Stimulated activated CD8-positive, alpha-beta memory T cell treated with anti-CD3 and anti-CD28 coated beads, Interleukin-4, amount 100 ng/mL, for 48 hours (primary cell): ENCODE measurements around the gene KRTAP5-9.
"Not testable (repeated sequence)": the region's sequence is repeated elsewhere in the genome, so short reads cannot be mapped to it uniquely, and the experiment has no call there.

Experiments used
- DNase-seq: peaks from one replicate; pipeline ENCODE4 v3.0.0-alpha.2; 2020

KRTAP5-9 gene

GRCh38 chr11:71534711-71535608 lies 13.3 kb upstream of the KRTAP5-9 start:
- DNase-seq = not testable (repeated sequence)

- no peak for DNase-seq
These were observed 12.4 kb upstream of the KRTAP5-9 start for GRCh38 chr11:71535825-71536224.

DNA sequence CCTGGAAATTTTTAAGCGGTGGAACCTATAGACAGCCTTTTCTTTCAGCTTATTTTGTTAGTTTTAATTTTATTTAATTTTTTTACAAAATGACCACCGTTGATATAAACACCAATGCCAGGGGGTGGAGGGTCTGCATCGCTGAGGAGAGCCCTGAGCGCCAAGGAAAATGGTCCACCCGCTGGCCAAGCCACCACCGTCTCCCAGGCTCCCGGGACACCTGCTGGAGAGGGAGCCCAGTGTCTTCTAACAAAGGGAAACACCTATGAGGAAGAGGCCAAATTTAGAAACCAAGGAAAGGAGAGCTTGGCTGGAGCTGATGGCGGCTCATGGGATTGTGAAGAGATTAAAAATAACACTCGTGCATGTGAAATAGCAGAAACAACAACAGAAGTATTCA lies 10.7 kb upstream of the KRTAP5-9 start:
- DNase-seq = no peak

DNA sequence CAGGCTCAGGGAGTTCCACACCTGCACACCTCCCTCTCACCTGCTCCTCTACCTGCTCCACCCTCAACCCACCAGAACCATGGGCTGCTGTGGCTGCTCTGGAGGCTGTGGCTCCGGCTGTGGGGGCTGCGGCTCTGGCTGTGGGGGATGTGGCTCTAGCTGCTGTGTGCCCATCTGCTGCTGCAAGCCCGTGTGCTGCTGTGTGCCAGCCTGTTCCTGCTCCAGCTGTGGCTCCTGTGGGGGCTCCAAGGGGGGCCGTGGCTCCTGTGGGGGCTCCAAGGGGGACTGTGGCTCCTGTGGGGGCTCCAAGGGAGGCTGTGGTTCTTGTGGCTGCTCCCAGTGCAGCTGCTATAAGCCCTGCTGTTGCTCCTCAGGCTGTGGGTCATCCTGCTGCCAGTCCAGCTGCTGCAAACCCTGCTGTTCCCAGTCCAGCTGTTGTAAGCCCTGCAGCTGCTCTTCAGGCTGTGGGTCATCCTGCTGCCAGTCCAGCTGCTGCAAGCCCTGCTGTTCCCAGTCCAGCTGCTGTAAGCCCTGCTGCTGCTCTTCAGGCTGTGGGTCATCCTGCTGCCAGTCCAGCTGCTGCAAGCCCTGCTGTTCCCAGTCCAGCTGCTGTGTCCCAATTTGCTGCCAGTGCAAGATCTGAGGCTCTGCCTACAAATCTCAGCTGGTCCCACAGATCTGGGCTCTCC lies 10.1 kb upstream of the KRTAP5-9 start, which contains the start of gene KRTAP5-8:
KRTAP5-8 (plus strand) TSS at position 49 of the 689 bp plus-strand sequence; CDS start at position 80, 31 bp downstream.
- DNase-seq = not testable (repeated sequence)

- no peak for DNase-seq
These were observed 9.6 kb upstream of the KRTAP5-9 start for GRCh38 chr11:71538666-71538990.

- no peak for DNase-seq
These were observed 9.2 kb upstream of the KRTAP5-9 start for GRCh38 chr11:71539017-71539416.

DNA sequence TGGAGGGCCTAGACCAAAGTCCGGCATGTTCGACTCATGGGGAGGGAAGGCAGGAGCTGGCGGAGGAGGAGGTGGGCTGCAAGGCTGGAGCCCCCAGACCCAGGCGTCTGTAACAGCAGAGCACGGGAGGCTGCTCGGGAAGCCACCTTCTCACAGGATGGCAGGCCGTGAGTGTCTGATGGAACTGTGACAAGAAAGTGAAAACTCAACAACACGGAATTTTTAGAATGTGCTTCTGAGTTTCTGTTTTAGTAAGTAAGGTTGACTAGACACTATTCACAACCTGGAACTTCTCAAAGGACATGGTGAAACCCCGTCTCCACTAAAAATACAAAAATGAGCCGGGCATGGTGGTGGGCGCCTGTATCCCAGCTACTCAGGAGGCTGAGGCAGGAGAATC lies 8.2 kb upstream of the KRTAP5-9 start:
- not testable (repeated sequence) for DNase-seq

DNA sequence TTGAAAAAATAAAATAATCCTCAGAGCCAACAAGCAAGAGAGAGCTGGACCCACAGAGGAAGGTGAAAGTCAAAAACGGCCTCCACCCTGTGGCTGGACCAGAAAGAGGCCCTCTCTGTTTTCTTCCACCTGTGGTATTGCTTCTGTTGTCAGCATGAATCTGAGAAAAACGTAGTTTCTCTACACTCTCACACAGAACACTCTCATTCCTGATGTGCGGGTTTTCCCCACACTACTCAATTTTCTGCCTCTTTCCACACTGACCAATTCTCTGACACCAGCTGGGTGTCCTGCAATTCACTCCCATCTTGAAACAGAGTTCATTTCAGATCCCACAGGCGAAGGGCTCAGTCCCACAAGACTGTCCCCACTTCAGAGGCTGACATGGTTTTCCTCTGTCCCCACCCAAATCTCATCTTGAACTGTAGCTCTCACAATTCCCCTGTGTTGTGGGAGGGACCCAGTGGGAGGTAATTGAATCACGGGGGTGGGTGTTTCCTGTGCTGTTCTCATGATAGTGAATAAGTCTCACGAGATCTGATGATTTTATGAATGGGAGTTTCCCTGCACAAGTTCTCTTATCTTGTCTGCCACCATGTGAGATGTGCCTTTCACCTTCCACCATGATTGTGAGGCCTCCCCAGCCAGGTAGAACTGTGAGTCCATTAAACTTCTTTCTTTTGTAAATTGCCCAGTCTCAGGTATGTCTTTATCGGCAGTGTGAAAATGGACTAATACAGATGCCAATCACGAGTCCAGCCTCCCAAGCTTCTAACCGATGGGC lies 7.5 kb upstream of the KRTAP5-9 start:
- DNase-seq = not testable (repeated sequence)

- DNase-seq = no peak
These were observed 5.8 kb upstream of the KRTAP5-9 start for GRCh38 chr11:71542382-71542781.

- peak; percentile 28 for DNase-seq
These were observed 5.1 kb upstream of the KRTAP5-9 start for GRCh38 chr11:71542879-71543777.

- peak; percentile 28 for DNase-seq
These were observed 4.4 kb upstream of the KRTAP5-9 start for GRCh38 chr11:71543866-71544265.

- DNase-seq = no peak
These were observed 3.5 kb upstream of the KRTAP5-9 start for GRCh38 chr11:71544525-71545214.

GRCh38 chr11:71545405-71545966 lies 2.7 kb upstream of the KRTAP5-9 start:
- no peak for DNase-seq

DNA sequence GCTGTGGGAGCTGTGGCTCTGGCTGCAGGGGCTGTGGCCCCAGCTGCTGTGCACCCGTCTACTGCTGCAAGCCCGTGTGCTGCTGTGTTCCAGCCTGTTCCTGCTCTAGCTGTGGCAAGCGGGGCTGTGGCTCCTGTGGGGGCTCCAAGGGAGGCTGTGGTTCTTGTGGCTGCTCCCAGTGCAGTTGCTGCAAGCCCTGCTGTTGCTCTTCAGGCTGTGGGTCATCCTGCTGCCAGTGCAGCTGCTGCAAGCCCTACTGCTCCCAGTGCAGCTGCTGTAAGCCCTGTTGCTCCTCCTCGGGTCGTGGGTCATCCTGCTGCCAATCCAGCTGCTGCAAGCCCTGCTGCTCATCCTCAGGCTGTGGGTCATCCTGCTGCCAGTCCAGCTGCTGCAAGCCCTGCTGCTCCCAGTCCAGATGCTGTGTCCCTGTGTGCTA lies 514 bp downstream of the KRTAP5-9 start:
- no peak for DNase-seq

GRCh38 chr11:71551711-71552110 lies 3.5 kb downstream of the KRTAP5-9 start:
- DNase-seq = no peak

- DNase-seq = no peak
These were observed 6.8 kb downstream of the KRTAP5-9 start for GRCh38 chr11:71554996-71555395.

- DNase-seq = no peak
These were observed 7.3 kb downstream of the KRTAP5-9 start for GRCh38 chr11:71555508-71555907.

DNA sequence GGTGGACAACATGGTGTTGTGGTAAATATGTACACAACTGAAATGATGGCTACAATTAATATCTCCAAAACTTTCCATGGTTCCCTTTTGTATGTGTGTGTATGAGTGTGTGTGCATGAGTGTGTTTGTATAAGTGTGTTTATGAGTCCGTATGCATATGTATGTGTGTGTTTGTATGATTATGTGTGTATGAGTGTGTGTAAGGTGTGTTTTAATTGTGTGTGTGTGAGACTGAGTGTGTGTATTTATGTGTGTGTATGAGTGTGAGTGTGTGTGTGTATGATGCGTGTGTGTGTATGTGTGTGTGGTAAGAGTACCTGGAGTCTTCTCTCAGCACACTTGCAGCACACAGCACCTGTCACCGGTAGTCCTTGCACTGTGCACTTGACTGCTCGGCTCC lies 7.8 kb downstream of the KRTAP5-9 start:
- DNase-seq = no peak

DNA sequence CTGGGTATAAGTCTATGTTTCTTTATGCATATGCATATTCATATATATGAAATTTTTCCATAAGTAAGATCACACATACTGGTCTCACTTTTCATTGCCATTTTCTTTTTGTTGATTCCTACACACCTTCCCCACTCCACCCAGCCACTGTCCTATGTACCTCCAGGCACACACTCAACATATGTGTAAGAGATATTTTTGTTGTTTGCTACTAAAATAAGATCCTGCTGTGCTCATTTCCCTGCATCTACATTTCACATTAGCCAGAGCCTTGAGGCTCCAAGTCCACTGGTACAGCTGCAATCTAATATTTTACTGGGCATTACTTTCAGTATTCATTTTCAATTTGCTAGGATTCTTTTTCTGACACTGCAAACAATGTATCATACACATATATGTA lies 9.0 kb downstream of the KRTAP5-9 start:
- no peak for DNase-seq

GRCh38 chr11:71558996-71559395 lies 10.8 kb downstream of the KRTAP5-9 start:
- DNase-seq = no peak

GRCh38 chr11:71562120-71562519 lies 13.9 kb downstream of the KRTAP5-9 start:
- DNase-seq = no peak
